ENCODE data around the gene FBXL15.
A peak's percentile ranks its signal among the peaks of the same experiment; 100 is the strongest.

FBXL15 gene, protein sequence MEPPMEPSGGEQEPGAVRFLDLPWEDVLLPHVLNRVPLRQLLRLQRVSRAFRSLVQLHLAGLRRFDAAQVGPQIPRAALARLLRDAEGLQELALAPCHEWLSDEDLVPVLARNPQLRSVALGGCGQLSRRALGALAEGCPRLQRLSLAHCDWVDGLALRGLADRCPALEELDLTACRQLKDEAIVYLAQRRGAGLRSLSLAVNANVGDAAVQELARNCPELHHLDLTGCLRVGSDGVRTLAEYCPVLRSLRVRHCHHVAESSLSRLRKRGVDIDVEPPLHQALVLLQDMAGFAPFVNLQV
- 6.4 to 22.1 (median 13.3) reads per million in 17 experiments for total RNA-seq

GRCh38 chr10:102420714-102421506 is at the start of gene FBXL15:
Gene FBXL15, plus strand, starts transcription at chr10:102420836. Its CDS starts 294 bp downstream, at chr10:102421130.
- peak; percentile 98 to 99 (median 99) for DNase-seq

GRCh38 chr10:102371295-102371694 is 49.3 kb upstream of the FBXL15 start:
- DNase-seq, result no peak

DNA sequence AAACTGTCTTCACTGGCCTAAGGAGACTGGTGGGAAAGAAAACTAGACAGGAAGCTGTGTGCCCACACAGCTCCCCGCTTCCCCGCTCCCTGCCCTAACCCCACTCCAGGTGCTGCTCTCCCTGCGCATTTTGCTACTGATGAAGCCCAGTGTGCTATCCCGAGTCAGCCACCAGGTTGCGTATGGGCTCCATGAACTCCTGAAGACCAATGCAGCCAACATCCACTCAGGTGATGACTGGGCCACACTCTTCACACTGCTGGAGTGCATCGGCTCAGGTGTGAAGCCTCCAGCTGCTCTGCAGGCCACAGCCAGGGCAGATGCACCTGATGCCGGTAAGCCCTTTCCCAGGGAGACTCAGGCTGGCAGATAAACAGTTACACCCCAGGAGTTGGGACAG is 45.4 kb upstream of the FBXL15 start:
- no peak for DNase-seq

DNA sequence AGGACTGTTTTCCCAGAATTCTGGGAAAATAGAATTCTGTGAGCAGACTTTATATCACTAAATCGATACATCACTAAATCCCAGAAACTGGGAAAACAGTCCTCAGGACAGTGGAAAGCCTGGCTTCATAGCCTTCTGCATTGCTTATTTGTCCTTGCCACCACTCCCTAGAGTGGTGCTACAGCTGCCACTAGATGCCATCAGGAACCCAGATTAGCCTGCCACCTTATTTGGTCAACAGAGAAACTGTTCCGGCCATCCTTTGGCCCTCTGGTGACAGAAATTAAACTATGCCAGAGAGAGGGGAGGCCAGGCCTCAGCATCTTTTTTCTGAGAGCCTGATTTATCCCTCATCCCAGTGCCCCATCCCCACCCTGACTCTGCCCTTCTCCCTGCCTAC is 44.8 kb upstream of the FBXL15 start:
- DNase-seq, result no peak

DNA sequence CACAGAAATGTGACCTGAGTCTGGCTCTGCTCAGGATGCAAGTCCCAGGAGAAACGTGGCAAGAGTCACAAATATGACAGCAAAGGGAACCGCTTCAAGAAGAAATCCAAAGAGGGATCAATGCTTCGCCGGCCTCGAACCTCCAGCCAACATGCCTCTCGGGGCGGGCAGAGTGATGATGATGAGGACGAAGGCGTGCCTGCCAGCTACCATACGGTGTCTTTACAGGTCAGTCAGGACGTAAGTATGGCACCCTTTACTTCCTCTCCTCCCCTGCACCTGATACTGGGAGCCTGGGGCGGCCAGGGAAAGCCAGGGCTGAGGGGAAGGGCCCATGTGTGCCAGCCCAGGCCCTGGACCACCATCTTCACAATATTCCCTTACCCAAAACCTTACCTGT is 43.7 kb upstream of the FBXL15 start:
- no peak for DNase-seq

- no peak for DNase-seq
These were observed 41.3 kb upstream of the FBXL15 start for GRCh38 chr10:102379383-102379782.

- no peak for DNase-seq
These were observed 38.7 kb upstream of the FBXL15 start for GRCh38 chr10:102381983-102382382.

DNA sequence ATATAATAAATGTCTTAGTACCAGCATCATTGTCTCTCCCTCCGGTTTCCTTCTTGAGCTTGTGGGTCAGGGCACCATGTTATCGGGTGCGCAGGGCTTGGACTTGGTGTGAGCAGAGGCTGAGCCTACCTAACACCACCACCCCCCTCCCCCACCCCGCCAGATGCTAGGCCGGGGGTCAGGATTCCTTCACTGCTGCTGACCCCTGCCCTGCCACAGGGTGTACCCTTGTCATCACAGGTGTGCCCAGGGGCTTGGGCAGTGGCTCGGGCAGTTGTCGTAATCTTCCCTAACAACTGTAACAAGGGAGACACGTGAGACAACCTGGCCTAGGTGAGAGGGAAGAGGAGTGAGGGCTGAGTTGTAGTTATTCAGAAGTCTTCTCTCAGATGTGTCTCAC is 37.8 kb upstream of the FBXL15 start:
- DNase-seq, result no peak

DNA sequence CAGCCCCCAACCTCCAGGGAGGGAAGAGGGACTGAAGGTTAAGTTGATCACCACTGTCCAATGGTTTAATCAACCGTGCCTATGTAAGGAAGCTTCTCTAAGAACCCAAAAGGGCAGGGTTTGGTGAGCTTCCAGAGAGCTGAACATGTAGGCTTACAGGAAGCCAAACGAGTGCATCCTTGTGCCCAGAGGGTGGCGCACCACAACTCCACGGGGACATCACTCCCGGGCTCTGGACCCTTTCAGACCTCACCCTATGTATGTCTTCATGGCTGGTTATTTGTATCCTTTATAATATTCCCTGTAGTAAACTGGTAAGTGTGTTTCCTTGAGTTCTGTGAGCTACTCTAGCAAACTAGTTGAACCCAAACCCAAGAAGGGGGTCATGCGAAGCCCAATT is 36.6 kb upstream of the FBXL15 start:
- DNase-seq, result peak in 2 of 4 experiments; percentile 20 to 22

DNA sequence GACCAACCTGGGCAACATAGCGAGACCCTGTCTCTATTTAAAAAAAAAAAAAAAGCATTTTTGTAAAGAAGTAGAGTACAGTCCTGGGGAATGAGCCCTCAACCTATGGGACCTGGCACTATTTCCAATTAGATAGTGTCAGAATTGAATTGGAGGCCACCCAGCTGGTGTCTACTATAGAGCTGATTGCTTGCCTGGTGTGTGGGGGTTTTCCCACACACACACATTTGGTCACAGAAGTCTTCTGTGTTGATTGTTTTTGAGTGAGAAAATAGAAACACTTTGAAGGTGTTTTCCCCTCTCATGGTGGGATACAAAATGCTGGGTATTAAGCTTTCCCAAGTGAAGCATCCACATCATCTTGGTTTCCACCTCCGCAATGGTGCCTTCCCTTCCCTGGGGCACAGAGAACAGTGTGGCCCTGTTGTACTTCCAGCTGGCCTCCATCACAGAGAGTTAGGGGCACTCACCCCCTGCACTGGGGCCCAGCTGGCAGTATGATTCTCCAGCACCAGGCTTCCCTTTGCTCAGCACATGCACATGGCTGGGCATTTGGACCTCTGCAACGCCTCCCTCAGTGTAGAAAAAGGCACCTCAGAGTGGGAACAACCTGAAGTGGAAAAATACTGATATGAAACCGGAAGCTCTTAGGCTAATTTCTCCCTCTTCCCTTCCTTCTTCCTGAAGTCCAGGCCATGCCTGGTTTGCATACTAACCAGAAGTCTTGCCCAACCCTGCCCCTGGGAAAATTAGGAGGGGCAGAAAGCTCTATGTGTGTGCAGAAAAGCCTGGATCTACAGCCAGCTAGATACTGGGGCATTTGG is 35.8 kb upstream of the FBXL15 start:
- peak in 3 of 4 experiments; percentile 40 to 50 (median 49) for DNase-seq

GRCh38 chr10:102389894-102390293 is 30.7 kb upstream of the FBXL15 start:
- DNase-seq, result no peak

- DNase-seq, result no peak
These were observed 28.3 kb upstream of the FBXL15 start for GRCh38 chr10:102392306-102392705.

DNA sequence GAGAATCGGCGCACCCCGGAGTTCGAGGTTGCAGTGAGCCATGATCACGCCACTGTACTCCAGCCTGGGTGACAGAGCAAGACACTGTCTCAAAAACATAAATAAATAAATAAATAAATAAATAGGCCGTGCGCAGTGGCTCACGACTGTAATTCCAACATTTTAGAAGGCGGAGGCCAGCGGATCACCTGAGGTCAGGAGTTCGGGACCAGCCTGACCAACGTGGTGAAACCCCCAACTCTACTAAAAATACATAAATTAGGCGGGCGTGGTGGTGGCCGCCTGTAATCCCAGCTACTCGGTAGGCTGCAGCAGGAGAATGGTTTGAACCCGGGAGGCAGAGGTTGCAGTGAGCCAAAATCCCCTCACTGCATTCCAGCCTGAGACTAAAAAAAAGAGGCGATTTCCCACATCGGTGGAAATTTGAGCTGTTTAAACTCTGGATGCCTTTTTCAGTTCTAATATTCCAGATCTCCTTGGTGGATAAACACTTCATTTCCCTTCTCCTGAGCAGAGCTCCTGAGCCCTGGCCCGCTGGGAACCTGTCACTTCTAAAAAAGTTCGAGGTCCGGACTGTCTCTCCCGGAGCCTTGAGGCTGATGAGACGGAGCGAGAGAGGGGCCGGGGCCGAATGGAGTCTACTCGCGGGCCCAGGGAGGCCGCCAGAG is 27.1 kb upstream of the FBXL15 start:
- no peak for DNase-seq

GRCh38 chr10:102394079-102394800 is 26.4 kb upstream of the FBXL15 start:
- peak; percentile 98 for DNase-seq

GRCh38 chr10:102394801-102395399 is 25.7 kb upstream of the FBXL15 start:
- DNase-seq, result peak in 2 of 4 experiments; percentile 44 to 45

DNA sequence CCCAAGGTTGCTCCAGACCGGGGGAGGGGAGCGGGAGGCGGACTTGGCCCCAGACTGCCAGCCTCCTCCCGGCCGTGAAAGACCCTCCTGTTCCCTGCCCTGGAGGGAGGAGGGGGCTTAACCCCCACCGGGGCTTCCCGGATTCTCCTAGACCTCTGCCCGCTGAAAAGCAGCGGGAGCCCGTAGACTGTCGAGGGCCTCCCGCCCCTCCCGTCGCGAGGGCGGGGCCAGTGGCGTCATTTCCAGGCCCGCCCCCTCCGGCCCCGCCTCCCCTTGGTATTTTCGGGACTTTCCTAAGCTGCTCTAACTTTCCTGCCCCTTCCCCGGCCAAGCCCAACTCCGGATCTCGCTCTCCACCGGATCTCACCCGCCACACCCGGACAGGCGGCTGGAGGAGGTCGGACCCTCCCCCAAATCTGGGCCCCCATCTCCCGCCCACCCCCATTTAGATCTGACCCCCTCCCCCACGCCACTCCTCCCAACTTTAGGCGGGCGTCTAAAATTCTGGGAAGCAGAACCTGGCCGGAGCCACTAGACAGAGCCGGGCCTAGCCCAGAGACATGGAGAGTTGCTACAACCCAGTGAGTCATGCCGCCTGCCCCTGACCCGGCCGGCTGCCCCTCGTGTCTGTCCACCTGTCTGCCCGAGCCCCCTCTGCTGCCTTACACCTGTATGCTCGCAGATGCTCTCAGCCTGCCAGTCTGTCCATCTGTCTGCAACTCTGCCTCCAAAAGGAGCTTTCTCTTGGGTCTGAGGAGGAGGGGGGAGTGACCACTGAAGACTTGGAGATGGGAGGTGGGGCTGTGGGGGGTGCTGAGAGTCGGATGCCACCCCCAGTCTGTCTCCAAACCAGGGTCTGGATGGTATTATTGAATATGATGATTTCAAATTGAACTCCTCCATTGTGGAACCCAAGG is 25.0 kb upstream of the FBXL15 start, which contains the start of gene NFKB2:
NFKB2 (plus strand) TSS at position 306 of the 917 bp plus-strand sequence; CDS start at position 561, 255 bp downstream.
- peak; percentile 95 to 97 (median 97) for DNase-seq

GRCh38 chr10:102396317-102396650 is 24.4 kb upstream of the FBXL15 start:
- peak in 1 of 4 experiments; percentile 40 for DNase-seq

- no peak for DNase-seq
These were observed 23.9 kb upstream of the FBXL15 start for GRCh38 chr10:102396730-102397151.

- no peak for DNase-seq
These were observed 23.1 kb upstream of the FBXL15 start for GRCh38 chr10:102397222-102398171.

Data from suppressor macrophage (primary cell).